Pons (tissue), 1 donor: Measurements from ENCODE around the gene TRIO.

Experiments used
- DNase-seq: peaks from one replicate; pipeline ENCODE4 v3.0.0-alpha.2; 2016; ENCODE audit warnings: low spot score

Gene TRIO

DNA sequence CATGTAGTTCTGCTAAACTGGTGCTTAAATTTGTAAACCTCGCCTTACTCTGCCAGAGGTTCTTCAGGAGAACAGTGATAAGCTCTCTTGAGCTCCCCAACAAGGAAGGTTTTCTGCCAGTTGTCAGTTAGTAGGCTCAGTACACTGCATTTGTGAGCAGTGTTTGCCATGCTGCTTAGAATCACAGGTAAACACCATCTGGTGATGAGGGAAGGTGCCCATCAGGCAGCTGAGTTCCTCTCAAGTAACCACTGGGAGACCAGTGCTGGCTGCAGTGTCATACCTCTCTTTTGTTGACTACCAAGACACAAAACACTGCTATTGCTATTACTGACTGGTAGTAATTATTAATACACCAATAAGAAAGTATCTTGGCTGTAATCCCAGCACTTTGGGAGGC is 252.3 kb downstream of the TRIO start:
- no peak for DNase-seq

DNA sequence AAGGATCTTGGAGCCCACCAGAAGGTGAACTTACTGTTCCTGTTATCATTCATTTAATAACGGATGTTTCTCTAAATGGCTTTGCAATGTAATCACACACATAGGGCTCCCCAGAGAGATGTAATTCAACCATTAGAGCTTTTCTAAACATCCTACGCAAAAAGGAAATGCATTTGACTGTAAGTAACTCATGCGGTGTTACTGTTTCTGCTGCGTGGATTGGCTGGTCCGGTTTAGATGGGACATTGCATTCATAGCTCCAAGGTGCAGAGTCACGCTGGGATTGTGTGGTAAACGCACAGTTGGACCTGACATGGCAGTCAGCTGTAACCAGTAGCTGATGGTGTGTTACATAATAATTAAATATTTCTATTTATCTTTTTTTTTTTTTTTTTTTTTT is 252.9 kb downstream of the TRIO start:
- no peak for DNase-seq

DNA sequence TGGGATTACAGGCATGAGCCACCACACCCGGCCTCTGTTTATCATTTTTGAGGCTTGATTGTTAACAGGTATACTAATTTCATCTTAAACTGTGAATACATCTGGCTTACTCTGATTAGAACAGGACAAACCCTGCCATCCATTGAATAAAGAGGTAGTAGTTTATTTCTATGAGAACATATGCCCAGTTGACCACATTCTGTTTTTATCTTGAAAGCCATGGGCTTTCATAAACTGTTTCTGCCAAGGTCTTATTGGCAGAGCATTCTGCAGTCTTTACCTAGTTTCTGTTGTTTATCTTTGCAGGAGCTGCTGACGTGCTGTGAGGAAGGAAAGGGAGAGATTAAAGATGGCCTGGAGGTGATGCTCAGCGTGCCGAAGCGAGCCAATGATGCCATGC is 253.6 kb downstream of the TRIO start:
- no peak for DNase-seq

DNA sequence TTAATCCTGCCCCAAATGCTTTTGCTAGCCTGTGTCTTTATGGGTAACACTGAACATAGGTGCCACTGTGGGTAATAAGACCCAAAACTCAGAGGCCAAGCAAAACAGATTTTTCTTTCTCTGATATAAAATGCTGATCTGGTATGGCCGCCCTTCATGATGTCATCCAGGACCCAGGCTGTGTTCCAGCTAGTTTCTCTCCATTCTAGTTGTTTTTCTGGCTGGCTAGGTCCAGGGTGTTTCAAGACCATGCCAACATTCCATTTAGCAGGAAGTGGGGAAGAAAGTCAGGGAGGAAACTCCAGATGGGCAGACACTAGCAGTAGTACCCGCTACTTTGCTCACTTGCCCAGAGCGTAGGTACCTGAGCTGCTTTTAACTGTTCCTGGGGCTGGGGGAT is 254.6 kb downstream of the TRIO start:
- DNase-seq: no peak

DNA sequence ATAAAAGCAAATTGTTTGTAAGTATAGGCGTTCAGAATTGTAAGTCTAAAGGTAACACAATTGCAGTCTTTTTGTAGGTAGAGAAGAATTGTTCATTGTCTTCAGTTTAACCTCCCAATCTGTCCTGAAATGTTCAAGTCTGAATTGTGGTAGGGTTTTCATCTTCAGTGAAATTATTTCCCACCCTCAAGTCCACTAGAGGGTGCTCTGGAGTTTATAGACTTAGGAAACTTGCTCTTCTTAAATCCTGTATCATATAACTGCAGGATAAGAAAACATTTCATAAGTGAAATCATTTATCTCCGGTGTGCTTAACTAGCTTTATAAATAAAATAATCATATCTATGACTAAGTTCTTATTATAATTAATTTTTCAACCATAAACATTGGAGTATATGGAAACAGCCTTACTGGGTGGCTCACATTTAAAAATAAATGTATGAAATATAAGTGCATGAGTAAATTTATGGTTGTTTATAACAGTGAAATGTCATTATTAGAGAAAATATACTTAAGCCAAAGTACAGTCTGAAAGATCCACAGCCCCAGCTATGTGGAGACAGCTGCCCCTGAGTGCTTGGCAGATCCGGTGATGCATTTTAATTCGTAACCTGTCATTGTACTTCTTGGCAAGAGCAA is 256.0 kb downstream of the TRIO start:
- peak; percentile 79 for DNase-seq

DNA sequence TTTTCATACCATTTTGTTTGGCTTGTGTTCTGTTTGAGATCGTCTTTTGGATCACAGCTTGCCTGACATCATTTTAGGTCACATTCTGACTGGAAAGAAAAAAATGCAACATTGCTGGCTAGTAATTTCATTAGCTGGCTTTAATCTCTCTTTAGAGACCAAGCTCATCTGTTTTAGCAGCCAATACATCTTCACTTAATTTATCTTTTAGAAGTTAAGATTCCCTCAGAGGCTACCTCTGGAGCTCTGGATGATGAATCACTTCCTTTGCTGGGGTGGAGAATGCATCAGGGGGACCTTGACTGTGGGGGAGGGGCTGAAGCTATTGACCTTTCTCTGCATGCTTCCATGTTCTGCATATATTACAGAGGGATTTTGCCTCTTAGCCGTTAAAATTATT is 256.9 kb downstream of the TRIO start:
- no peak for DNase-seq

DNA sequence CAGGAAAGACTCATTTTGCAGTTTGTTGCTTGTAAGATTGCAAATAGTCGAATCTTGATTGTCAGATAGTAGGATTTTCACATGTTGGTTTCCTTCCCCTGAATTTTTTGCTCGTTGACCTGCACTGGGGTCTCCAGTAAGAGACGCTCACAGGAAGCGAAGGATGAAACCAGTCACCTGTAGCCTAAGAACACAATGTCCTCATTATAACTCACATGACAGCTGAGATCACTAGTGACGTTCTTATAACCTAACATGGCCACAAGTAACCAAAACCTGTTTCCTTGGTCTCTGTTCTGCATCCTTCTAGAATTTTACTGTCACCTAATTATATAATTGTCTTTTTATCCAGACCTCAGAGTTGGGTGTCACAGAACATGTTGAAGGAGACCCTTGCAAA is 257.5 kb downstream of the TRIO start:
- DNase-seq: no peak

DNA sequence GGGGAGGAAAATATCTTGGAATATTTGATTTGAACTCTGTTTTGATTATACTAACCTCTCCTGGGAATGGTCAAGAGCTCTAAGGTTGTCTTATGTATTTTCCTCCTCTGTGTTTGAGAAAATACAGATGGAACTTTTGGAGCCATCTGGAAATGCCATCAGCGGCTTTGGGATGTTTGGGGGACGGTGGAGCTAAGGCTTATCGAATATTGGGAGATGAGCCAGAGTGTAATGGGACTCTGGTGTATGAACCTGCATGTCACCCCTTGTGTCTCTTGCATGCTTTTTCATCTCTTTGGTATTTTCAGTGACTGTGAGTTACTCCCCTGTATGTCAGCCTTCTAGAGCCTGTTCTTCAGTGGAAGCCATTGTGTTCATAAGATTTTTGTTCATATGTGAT is 258.5 kb downstream of the TRIO start:
- DNase-seq: no peak

DNA sequence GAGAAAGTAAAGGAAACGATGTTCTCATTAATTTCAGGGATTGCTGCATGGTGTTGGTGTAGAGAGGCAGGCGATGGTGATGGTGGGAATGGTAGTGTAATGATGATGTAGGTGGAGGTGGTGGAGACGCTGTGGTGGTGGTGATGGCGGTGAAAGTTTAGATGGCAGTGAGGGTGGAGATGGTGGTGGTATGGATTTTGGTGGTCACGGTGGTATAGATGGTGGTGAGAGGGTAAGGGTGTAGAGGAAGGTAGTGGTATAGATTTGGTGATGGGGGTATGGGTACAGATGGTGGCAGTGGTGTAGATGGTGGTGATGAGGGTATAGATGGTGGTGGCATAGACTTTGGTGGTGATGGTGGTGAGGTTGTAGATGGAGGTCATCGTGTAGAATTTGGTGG is 259.3 kb downstream of the TRIO start:
- no peak for DNase-seq

DNA sequence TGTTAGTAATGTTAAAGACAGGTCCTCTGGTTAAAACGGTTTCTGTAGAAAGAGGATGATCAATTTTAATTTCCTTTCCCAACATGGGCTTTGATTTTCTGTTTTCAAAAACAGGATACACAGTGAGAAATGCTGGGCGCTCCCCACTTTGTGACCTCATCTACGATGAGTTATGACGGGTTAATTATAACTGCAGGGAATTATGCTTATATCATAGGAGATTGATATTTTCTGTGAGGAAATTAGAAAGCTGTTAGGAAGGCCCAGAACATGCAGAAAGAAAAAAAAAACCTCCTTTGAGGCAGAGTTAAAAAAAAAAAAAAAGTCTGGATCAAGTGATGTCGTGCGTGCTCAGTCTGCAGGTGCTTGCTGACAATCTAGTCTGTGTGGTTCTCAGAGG is 261.6 kb downstream of the TRIO start:
- DNase-seq: no peak

DNA sequence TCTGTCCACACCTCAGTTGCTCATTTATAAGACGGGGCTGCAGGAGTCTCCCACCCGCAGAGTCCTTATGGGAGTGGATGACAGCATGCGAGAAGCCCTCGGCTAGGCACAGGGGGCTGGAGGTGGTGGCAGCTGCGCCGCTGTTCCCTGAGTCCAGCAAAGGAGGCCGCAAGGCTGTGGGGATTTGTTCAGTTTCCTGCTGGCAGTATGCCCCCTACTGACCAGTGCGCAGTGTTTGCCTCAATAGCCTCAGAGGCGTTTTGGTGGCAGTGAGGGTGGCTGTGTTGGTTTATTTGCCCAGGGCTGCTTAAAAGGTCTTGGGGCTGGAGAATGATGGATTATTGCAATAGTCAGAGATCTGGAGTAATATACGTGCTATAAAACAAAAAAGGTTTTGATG is 262.1 kb downstream of the TRIO start:
- no peak for DNase-seq

DNA sequence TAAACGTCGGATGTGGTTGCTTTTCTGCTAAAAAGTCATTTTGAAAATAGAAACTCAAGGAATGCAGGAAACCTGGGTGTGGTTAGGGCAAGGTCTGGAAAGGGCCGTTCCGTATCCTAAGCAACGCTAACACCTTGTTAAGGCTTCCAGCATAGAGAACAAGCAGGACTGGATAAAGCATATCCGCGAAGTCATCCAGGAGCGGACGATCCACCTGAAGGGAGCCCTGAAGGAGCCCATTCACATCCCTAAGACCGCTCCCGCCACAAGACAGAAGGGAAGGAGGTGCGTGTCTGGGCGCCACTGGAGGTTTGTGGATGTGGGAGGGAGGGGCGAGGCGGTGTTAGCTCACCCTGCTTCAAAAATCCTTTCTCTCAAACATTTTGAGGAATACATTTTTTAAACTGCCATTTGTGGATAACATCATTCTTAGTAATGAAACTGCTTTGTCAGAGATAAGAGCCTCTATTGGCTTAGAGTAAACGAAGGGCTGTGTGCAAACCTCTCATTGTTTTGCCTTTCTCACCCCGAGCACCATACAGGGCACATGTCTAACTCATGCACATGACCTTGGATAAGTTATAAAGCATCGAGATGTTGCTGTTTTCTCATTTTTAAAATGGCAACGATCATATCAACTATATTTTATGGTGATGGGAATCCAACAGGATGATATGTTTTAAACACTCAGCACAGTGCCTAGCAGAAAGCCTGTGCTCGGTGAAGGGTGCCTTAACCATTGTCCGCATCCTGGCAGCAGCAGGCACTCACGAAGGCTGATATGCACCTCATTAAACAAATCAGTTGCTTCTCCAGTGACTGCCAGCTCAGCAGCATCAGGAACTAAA is 262.8 kb downstream of the TRIO start:
- no peak for DNase-seq

DNA sequence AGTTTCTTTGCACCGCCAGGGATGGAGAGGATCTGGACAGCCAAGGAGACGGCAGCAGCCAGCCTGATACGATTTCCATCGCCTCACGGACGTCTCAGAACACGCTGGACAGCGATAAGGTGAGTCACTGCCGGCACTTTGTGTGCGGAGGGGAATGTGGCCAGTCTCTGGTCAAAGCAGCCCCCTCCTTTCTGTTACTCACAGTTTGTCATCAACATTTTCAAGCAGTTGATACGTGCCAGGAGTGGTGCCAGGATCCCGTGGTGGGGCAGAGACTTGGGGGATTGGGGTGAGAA is 263.4 kb downstream of the TRIO start:
- DNase-seq: no peak

DNA sequence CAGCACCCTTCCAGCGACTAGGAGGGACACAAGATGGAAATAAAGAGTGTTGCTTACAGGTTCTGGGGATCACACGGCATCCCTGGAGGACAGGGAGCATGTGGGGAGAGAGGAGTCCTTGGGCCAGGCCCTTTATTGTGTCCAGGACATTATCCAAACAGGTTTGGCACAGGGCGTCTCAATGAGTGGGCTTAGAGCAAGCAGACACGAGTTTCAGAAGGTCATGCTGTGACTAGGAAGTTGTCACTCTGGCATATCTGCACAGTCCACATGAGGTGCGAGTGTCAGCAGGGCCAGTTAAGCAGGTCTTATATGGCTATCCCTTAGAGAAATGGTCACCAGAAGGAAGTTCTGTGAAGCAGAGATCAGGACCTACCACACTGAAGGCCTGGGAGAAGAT is 263.9 kb downstream of the TRIO start:
- DNase-seq: no peak

DNA sequence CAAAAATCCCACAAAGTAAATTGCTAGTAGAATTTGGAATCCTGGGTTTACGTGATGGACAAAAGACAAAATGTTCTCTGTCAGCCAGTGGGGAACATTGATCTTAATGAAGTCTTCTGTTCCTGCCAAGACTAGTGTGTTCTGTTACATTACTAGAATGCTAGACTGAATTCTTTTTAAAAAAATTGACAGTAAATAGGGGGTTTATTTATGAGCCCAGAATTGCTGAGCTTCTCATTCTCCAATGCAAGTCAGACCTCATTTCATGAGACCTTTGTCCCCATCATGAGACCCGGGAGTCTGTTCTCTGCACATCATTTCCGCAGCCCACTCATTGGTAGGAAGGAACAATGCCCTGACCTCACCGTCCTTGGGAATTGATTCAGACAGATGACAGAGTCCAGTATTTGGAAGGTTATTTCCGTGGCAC is 264.6 kb downstream of the TRIO start:
- DNase-seq: no peak

DNA sequence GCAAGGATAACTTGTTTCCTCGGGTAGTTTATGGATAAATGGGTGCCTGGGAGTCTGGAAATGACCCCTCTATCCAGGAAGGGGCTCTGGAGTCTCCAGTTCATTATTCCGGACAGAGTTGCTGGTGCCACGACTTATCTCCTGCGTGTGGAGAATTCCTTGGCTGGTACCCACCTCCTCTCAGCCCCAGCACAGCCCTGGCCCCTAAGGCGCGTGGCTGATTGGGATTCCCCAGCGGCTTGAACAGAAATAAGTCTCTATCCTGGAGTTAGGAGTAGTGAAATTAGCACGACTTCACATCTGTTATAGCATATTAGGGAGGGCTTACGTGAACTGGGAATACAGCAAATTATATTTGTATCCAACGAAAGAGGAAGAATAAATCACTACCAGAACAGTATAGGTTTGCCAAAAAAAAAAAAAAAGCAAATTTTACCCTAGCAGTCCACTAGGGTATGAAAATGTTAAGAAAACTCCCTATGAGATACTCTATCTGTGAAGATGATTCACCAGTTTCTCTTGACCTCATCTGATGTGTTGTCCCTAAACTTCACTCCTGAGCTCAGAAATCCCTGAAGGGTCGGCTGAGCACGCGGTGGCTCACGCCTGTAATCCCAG is 265.9 kb downstream of the TRIO start:
- DNase-seq: no peak

DNA sequence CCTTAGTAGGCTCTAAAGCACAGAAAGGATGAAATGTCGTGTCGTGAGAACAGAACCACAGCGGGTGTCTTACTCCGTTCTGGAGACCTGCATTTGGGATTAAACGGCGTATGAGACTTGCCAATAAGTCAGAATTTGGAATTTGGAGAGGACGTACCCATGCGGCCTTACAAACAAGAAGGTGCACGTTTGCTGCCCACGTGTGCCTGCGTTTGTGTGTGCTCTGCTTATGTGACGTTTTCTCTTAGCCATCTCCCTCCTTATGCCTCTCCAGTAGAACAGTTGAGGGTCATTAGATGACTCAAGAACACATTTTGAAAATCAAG is 266.9 kb downstream of the TRIO start:
- DNase-seq: no peak

DNA sequence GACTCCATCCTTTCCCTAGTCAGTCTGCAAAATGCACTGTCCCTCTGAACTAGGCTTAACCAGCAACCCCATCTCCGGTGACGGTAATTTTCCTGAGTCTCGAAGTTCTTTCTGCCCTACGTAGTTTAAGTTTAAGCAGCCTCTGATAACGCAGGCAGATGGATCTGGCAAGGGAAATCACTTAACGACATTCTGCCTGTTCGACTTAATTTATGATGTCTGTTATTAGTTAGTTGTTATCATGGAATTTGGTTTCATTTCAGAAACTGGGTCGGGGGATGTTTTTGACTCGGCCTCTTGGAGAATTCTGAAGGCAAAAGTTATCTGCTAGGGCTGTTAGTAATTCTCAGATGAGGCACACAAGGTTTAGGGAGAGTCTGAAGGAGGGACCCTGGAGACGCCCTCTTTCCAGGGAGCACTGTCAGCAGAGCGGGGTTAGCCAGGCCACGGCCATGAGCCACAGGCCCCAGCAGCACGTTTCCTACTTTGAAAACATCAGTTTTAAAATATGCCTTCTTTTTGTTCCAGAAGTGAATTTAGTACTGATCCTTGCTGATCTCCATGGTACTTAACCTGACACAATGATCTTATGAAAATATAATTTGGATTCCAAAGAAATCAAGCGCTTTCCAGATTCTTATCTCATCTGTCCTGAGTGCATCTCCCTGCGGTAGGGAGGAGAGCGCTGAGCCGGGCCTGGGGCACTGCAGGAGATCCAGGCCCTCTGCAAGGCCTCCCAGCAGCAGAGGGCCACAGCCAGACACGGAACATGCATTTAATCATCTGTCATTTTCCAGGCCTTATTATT is 267.5 kb downstream of the TRIO start:
- no peak for DNase-seq

DNA sequence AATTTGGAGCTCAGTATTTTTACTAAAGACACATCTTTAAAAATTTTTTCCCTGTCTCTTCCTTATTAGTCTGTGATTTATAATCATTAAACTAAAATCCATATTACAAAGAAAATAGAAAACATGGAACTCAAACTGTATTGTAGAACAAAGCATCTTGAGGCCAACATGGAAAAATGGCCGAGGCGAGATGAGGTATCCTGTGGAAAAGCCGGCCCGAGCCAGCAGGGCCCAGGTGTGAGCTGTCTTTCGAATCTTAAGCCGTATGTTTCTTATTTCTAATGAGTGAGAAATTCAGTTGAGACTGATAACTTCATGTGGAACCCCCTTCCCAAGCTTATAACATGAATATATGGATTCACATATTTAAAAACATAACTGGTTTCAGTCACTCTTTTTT is 268.1 kb downstream of the TRIO start:
- DNase-seq: no peak

DNA sequence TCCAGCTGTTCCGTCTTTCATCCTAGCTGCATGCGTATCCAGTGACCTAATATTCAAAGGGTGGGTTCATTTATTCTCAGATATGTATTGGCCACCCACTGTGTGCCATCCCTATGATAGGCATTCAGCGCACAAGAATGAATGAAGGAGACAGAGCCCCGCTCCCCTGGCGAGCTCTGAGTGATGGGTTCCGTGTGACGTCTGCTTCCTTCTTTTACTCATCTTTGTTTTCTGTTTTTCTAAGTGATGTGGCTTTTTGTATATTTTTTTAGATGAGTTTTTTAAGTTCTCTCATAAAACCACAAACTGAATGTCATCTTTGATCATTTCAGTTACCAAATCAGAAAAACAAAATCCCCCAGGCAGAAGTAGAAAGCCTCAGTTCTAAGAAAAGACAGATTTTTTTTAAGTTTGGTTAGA is 270.2 kb downstream of the TRIO start:
- DNase-seq: no peak

DNA sequence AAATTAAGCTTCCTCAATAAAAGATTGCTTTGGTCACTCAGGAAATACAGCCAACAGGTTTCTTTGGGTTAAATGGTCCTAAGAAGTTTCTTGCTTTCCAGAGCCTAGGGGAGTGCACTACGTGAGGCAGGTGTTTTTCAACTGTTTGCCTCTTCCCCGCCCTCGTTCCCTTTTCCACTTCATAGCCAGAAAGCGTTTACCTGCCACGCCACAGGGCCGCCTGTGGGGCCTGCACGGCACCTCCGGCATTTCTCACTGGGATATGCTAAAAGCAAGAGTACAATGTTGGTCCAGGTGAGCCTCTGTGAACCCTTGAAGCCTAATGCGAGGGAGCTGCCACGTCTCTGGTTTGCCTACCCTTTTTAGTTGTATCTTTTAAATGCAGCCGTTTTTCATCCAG is 270.9 kb downstream of the TRIO start:
- DNase-seq: no peak

DNA sequence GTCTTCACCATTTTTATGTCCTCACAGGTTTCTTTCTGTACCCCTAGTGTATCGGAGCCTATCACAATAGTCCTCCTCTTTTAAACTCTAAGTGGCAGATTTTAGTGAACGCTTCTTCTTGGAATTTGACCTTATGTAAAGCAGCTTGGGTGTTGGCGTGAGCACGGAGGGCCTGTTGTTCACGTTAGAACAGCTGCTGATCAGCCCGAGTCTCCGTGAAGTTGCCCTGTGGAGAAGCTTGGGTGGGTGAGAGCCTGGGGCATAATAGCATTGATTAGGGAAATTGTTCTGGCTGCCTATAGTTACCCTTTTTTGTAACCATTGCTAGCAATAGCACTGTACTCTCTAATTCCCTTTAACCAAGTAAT is 271.5 kb downstream of the TRIO start:
- no peak for DNase-seq
